ENCODE results near the gene SRPX. TPM values are rescaled to one million over a fixed set of nuclear protein-coding genes. Genes with fewer than 3 reads are reported as not detected.

The SRPX gene
- 46.0 and 64.6 TPM in 2 replicates for total RNA-seq

GRCh38 chrX:38220415-38221390 lies at the start of gene SRPX:
SRPX (minus strand) TSS chrX:38220871; CDS start chrX:38220792, 79 bp downstream.

Other genes starting within 250 kb of the SRPX start
- 1.5 and 20.9 TPM in 2 replicates for gene SYTL5, start 214.3 kb downstream of the SRPX start, total RNA-seq
- gene RPGR, start 106.6 kb upstream of the SRPX start, total RNA-seq: 10.7 and 11.3 TPM in 2 replicates
- gene OTC, start 131.7 kb upstream of the SRPX start, total RNA-seq: not detected in 2 replicates

Data from placental pericyte (primary cell).